NT2/D1 (cell line): ENCODE measurements around the gene CCDC81.

Experiments used
- SUZ12 ChIP-seq: IDR thresholded peaks from 2 replicates; pipeline ENCODE4 v1.6.1; 2011; ENCODE audit not compliant: insufficient read length, insufficient read depth; ENCODE audit errors: extremely low read depth
- YY1 ChIP-seq: IDR thresholded peaks from 2 replicates; pipeline ENCODE4 v1.6.1; 2011; ENCODE audit not compliant: insufficient read length, insufficient read depth
- ZNF274 ChIP-seq: IDR thresholded peaks from 2 replicates; pipeline ENCODE4 v1.6.1; 2011; ENCODE audit warnings: mild to moderate bottlenecking, low read depth, low read length

DNA sequence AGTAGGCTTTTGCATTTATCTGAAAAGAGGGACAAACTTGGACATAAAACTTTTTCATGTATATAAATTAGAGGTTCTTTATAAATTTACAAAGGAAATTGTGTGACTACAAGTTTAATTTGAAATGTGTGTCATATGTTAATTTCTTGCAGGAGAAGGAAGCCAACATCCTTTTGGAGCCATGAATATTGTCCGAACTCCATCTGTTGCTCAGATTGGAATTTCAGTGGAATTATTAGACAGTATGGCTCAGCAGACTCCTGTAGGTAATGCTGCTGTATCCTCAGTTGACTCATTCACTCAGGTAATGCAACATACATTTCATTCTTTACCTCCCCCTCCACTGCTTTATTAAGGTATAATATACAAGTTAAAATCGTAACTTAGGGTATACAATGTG lies 37.5 kb upstream of the CCDC81 start:
- TF ChIP-seq ZNF274 = no peak
- TF ChIP-seq YY1 = no peak
- no peak for TF ChIP-seq SUZ12
